Stimulated activated CD8-positive, alpha-beta memory T cell treated with anti-CD3 and anti-CD28 coated beads, Interleukin-4, amount 100 ng/mL, for 24 hours (primary cell): ENCODE data around the gene NDUFB8.
A peak's percentile ranks its signal among the peaks of the same experiment; 100 is the strongest.
"Not testable (repeated sequence)": the region's sequence is repeated elsewhere in the genome, so short reads cannot be mapped to it uniquely, and the experiment has no call there.

ENCODE experiments used
- DNase-seq: peaks from one replicate; pipeline ENCODE4 v3.0.0-alpha.2; 2020; ENCODE audit warnings: low read depth

Gene NDUFB8

DNA sequence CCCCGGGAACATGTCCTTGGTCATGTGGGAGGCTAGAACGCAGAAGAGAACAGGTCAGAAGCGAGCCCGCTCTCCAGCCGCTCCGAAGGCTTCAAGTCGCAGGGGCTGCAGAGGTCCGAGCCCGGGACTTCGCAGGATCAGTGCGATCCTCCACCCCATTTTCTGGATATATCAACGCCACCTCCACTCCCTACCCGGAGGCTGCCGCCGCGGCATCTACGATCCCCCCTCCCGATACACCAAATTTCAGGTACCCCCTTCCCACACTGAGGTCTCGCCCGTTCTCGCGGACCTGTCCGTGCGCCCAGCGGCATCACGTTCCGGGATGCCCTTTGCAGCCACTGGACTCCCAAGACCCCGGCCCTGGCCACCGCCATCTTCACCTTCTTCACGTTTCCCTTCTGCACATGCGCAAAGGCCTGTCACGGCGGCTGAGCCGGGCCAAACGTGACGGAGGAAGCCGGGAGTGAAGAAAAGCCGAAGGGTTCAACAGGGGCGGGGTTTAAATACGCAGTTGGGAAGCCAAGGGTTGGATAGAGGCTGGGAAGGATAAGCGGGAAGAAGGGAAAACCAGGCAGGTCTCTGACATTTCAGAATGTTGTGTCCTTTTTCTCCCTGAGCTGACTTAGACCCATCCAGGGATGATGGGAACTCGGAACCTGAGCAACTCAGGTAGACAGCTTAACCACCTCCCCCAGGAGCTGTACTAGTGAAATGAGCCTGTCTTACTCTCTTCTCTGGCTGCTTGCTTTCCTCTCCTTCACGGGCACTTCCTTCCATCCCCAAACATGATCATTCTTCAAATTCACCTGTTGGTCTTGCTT, at the start of gene NDUFB8:
Gene NDUFB8, minus strand, starts transcription at position 397 of the 824 bp plus-strand sequence. Its CDS starts 20 bp downstream, at position 377.
- DNase-seq: peak; percentile 76

DNA sequence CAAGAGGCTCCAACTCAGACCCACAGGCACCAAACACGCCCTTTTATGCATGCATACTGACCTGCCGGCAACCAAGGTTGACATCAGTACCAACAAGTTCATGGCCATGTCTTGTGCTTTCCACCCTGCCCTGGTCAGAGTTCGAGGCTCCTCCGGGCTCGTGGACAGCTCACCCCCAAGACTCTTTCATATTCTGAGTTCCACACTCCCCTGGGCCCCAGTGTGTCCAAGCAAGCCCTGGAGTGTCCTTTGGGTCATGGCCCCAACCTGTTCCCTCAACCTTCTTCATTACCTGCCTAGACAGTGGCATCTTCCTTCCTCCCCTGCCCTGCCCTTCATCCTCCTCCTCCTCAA, 46.6 kb upstream of the NDUFB8 start:
- DNase-seq: no peak

- no peak for DNase-seq
Observed at GRCh38 chr10:100575585-100576281, 46.1 kb upstream of the NDUFB8 start.

DNA sequence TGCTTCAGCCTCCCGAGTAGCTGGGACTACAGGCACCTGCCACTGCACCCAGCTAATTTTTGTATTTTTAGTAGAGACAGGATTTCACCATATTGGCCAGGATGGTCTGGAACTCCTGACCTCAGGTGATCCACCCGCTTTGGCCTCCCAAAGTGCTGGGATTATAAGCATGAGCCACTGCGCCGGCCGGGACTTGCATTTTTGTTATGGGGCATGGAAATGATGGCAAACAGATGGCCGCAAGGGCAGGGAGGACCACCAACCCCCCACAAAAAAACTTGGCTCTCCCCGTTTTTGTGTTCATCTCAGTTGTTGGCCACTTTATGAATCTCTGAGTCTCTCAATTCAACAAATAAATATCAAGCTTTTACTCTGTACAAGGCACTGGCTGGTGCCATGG, 45.5 kb upstream of the NDUFB8 start:
- DNase-seq: not testable (repeated sequence)

- DNase-seq: no peak
Observed at GRCh38 chr10:100571084-100571856, 41.6 kb upstream of the NDUFB8 start.

DNA sequence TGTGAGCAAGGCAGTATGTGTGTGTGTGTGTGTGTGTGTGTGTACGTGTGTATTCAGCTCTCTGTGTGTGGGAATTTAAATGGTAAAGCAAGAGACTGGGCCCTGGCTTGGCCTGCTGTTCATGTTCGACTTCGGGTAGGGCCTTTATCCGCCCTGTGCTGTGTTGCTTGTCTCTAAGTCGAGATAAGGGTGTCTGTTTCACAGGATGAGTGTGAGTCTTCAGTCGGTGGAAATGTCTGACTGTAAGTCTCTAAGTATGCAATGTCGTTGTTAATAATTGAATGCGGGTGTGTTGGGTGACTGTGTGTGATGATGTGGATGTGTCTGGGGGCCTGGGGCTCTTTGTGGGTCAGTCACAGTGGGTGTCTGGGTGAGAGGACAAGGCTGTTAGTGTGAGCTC, 40.8 kb upstream of the NDUFB8 start:
- no peak for DNase-seq

- no peak for DNase-seq
Observed at GRCh38 chr10:100569687-100570481, 40.2 kb upstream of the NDUFB8 start.

- DNase-seq: no peak
Observed at GRCh38 chr10:100568912-100569311, 39.2 kb upstream of the NDUFB8 start.

GRCh38 chr10:100567826-100568225, 38.2 kb upstream of the NDUFB8 start:
- no peak for DNase-seq

GRCh38 chr10:100567249-100567648, 37.6 kb upstream of the NDUFB8 start:
- DNase-seq: no peak

GRCh38 chr10:100566561-100566960, 36.9 kb upstream of the NDUFB8 start:
- DNase-seq: no peak

GRCh38 chr10:100565206-100565985, 35.7 kb upstream of the NDUFB8 start:
- DNase-seq: no peak

DNA sequence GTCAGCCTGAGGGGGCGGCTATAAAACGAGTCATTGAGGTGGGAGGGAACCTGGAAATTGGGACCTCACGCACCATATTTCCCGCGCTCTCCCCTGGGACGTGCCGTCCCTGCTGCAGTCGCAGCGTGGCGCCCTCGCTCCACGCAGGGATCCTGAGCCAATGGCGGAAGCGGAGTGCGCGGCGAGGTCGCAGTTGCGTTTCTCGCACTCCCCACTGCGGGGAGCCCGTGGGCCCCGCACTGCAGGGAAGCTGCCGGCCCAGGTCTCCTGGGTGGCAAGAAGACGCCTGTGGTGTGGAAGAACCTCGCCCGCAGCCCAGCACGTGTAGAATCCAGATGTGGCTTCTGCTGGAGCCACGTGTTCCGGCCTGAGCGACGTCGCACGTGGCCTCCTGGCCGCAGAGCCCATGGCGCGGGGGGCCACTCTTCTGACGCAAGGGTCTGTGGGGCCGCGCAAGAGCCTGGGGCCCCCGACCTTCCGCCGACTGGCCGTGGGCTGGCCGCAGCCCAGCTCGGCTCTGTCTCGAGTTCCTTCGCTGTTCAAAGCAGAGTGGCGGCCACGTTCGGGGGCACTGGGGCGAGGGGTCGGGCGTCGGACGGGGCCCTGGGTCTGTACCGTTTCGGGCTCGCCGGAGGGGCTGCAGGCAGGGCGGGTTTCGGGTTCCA, 32.5 kb upstream of the NDUFB8 start:
- DNase-seq: peak; percentile 68

DNA sequence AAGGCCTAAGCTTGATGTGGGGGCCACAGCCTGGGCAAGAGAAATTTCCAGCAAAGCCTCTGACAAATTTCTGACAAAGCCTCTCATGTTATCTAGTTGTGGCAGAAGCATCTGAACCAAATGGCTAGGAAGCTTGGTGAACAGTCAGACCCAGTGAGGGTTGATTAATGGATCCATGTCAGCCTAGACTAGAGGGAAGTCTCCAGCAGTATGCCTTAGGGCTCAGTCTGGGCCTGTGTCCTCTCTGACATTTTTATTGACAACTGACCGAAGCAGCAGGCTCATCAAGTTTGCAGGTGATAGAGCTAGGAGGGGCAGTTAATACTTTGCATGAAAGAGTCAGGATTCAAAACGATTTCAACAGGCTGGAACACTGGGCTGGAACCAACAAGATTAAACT, 31.3 kb upstream of the NDUFB8 start:
- no peak for DNase-seq

DNA sequence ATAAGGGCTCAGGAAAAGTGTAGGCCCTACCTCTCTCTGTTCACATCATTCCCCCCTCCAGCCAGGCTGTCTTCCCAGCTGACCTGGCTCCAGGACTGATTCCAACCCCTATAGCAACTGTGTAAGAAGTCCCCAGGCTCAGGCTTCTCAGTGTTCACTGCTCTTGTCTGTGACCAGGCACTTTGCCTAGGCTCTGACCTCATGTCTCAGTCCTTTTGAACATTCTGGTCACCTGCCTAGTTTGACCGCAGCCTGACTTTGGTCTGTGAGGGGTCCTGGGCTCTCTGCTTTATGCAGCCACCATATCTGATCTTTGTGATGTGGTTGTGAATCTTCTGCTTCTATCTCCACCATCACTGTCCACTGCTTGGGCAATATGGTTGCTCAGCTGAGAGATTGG, 30.6 kb upstream of the NDUFB8 start:
- no peak for DNase-seq

GRCh38 chr10:100554902-100555301, 25.2 kb upstream of the NDUFB8 start:
- no peak for DNase-seq

DNA sequence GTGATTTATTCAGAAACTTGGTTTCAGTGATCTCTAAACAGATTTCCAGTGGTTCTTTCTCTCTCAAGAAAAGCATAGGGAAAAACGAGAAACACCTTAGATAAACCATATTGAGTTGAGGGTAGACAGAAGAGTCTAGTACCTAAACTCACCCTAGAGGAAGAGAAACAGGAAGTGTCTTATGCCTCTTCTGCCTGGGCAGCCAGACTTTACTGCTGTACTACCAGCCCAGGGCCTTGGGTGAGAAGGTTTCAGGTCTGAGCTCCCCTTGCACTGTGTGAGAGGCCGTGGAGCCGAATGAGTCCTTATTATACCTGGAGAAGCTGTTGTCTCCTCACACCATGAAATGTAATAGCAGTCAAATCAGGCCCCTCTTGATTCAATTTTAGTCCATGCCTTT, 24.3 kb upstream of the NDUFB8 start:
- no peak for DNase-seq

- no peak for DNase-seq
Observed at GRCh38 chr10:100551738-100552137, 22.1 kb upstream of the NDUFB8 start.

GRCh38 chr10:100551196-100551595, 21.5 kb upstream of the NDUFB8 start:
- DNase-seq: no peak

DNA sequence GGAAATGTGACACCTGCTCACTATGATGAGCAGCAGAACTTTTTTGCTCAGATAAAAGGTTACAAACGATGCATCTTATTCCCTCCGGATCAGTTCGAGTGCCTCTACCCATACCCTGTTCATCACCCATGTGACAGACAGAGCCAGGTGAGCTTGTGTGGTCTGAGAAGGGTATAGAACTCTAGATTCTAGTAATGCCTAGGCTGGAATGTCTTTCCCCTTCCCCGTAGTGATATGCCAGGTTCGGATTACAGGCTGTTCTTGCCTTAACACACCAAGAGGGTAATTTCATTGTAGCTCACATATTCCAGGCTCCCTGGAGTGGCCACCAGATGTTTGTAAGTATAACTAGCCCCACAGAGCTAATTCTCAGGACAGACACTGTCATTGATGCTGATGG, 15.3 kb upstream of the NDUFB8 start:
- no peak for DNase-seq

DNA sequence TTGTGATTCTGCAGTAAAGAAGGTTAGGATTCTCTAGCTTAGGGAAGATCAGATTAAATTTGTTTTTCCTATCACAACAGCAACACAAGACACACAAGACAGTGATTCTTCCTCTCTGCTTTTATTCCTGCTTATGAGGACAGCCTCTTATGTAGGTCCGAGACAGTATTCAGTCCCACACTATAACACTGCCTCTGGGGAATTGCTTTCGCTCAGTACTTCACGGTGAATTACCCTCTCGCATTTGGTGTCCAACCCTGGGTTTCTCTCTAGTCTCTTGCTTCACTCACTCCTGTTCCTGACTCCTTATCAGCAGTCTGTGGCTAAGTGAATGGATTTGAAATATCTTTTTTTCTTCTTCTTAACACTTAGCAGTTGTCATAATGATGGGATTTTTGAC, 7.8 kb upstream of the NDUFB8 start:
- no peak for DNase-seq
